Inflammatory macrophage treated with lipopolysaccharide for 1 hour (primary cell): Measurements from ENCODE around the gene DAPP1.
"Not testable (repeated sequence)": the region's sequence is repeated elsewhere in the genome, so short reads cannot be mapped to it uniquely, and the experiment has no call there.

Source experiments
- DNase-seq, 2 donors: peaks; one replicate each; pipeline ENCODE4 v3.0.0-alpha.2; 2020 to 2022

Gene DAPP1, protein sequence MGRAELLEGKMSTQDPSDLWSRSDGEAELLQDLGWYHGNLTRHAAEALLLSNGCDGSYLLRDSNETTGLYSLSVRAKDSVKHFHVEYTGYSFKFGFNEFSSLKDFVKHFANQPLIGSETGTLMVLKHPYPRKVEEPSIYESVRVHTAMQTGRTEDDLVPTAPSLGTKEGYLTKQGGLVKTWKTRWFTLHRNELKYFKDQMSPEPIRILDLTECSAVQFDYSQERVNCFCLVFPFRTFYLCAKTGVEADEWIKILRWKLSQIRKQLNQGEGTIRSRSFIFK

DNA sequence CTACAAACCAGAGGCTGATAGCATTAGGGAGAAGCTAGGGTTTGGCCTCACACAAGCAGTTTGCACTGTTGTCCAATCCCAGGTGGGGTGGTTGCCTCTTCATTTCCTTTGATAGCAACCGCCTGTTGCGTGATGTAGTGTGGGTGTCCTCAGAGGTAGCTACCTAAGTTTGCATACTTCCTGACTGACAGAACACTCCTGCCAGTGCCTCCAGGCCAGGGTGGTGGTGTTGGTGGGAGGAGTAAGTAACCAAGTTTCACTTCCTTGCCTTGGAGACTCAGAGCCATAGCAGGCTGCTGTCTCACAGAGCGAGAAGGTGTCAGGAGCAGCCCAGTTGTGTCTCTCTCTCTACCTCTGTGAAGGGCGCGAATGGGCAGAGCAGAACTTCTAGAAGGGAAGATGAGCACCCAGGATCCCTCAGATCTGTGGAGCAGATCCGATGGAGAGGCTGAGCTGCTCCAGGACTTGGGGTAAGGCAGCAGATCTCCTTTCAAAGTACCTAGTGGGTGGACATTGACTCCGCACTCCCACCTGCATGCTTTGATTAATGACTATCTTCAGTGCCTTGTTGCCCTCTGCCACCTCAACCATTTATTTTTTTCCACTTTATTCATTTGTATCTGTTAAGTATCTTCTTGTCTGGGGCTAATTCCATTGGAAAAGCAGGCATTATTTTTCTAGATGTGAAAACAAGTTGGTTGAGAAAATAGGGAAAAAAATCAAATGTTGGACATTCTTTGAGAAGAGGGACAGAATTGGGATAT, at the start of gene DAPP1:
Gene DAPP1, plus strand, starts transcription at position 283 of the 764 bp plus-strand sequence. Its CDS starts 87 bp downstream, at position 370.
- DNase-seq = peak; percentile 71 to 75

DNA sequence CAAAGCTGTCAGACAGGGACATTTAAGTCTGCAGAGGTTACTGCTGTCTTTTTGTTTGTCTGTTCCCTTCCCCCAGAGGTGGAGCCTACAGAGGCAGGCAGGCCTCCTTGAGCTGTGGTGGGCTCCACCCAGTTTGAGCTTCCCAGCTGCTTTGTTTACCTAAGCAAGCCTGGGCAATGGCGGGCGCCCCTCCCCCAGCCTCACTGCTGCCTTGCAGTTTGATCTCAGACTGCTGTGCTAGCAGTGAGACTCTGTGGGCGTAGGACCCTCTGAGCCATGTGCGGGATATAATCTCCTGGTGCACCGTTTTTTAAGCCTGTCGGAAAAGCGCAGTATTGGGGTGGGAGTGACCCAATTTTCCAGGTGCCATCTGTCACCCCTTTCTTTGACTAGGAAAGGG, 45.8 kb upstream of the DAPP1 start:
- DNase-seq = not testable (repeated sequence)

DNA sequence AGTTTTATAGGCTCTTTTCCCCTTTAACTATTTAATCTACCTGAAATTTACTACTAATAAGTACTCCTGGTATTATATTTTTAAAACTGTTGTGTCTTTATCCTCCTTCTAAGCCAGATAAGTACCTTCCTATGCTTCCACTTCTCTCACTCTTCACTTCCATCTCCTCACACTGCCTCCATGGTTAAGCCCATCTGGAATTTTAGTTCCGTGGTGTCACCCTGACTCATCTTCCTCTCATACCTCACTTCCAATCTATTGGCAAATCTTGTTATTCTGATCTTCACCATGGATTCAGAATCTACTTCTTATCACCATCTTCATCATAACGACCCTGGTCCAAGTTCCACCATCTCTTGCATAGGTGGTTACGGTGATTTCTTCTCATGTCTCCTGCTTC, 32.7 kb upstream of the DAPP1 start:
- DNase-seq = no peak

DNA sequence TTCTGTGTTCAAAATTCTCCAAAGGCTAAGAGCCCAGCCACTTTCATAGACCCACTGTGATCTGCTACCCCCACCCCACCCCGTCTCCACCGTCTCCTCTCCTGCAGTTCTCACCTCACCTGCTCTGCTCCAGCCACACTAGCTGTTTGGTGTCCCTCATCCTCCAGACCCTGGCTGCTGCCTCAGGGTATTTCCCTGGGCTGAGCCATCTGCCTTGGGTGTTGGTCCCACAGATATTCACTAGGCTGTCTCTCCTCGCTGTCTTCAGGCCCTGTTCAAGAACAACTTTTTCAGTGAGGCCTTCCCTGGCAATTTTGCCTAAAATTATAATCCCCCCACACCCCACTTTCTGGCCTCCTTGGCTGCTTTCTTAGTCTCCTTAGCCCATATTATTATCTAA, 31.8 kb upstream of the DAPP1 start:
- DNase-seq = no peak

DNA sequence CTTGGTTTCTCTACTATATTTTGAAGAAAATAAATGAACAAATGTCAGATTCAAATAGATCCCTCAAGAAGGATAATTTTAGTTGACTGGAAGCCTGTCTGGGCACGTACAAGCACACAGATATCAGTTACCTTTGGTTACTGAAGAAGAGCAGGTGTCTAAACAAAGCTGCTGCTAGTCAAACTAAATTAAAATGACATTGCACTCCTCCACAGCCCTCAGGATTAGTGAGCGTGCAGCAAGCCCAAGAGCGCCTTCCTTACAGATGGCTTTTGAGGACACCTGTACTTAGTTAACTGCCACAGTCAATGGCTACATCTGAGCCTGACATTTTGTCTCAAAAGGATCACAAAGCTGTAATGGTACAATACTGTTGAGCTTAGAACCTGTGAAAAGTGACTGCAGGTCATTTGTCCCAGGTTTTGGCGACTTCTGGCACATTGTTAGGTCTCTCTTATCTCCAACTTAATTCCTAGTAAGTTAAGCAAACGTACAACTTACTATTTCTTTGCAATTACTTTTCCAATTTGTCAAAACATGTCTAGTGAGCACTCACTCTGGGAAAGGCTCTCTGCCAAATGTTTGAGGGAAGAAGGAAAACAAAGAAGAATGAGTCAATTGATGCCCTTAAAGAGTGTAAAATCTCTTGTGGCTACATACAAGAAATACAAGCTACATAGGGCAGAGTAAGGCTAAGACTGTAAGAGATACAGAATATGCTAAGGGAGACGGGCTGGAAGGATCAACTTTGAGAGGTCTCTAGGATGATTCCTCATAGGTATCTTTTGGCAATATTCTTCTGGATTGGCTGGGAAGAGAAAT, 25.6 kb upstream of the DAPP1 start:
- no peak for DNase-seq

DNA sequence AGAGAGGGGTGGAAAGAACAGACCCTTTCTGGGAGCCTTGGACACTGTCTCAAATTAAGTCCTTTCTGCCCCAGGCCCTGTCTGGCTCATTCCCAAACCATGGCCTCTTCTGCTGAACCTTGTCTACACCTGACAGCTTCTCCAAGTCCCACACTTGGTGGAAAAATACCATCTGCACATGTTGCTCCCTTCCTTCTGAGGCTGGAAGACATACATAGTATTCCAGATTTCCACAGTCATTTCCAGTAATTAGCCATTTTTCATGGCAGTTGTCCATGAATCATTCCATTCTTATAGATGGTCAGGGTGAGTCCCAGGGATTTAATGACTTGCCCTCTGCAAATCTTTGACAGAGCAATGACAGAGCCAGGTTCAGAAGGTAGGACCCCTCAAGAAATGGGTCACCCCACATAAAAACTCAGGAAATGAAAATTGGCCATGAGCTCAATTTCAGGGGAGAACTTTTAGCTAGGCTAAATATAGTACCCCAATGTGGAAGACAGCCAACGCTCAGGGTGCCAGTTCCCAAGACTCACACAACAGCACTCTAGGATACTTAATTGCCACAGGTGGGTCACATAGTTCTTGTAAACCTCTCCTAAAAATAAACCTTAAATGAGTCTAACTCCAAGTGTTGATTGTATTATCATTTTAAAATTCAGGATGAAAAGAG, 16.2 kb upstream of the DAPP1 start:
- no peak for DNase-seq

DNA sequence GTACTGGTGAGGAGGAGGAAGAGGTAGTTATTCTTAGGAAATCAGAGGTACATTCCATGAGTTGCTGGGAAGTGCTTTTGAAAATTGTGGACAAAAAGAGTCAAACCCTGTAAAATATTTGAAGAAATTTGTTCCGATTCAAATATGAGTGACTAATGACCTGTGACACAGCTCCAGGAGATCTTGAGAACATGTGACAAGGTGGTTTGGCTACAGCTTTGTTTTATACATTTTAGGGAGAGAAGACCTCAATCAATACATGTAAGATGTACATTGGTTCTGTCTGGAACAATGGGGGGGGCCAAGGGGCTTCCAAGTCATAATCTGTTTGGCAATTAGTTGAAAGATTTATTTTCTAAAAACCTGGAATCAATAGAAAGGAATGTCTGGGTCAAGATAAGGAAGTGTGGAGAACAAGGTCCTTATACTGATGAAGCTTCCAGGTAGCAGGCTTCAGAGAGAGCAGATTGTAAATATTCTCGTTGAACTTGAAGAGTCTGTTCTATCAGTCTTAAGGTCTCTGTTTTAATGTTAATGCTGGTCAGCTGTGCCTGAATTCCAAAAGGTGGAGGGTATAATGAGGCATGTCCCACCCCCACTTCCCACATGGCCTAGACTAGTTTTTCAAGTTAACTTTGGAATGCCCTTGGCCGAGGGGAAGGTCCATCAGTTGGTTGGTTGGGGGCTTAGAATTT, 15.5 kb upstream of the DAPP1 start:
- no peak for DNase-seq

DNA sequence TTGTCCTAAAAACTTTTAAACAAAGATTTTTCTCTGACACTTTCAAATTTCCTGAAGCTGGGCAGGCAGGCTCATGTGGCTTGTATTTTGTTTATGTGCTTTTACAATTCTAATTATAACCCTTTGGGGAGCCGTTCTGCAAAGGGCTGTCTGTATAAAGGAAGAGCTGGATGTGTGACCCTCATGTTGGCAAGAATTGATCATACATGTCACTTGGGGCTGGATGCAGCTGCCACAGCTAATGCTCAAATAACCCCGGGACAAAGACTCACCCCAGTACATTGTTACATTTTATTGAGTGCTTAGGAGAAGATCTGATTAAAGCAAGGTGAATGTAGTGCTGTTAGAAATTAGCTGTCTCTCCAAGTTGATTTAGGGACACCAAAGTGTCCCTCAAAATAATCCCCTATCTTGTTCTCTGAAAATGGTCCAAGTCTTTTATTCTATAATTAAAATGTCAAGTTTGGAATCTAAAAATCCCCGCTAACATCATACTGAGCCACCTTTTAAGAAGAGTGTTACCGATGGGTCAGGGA, 13.0 kb upstream of the DAPP1 start:
- no peak for DNase-seq

DNA sequence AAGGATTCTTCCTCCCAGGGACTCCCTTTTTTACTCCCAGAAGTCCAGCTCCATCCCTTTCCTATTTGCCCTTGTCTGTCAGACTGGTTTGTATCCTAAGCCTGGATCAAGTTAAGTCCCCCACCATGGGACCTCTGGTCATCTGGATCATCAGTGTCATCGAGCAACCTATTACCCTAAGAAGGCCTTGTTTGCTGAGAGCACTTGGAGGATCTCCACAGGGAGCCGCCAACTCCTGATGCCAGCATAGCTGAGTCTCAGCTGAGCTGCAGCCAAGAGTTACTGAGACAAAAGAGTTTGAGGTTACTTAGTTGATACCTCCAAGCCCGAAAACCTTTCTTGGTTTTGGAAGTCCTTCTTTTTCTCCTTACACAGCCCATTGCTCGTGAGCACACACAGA, 10.1 kb upstream of the DAPP1 start:
- no peak for DNase-seq

DNA sequence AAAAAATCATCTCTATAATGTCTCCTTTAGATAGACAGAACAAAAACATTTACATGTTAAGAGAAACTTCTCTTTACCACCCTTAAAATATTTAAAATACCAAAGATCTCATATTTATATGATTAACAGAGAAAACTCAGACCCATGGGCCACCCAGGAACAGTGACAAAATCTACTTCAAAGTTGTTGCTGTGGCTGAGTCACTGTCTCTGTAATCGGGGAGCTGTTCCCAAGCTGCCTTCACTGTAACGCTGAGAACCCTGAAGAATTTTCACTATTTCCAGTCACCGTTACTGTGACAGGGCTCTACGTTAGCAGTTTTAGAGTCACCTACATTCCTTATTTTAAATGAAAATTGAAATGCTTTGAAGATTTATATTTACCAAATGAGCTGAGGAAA, 9.0 kb upstream of the DAPP1 start:
- DNase-seq = no peak

DNA sequence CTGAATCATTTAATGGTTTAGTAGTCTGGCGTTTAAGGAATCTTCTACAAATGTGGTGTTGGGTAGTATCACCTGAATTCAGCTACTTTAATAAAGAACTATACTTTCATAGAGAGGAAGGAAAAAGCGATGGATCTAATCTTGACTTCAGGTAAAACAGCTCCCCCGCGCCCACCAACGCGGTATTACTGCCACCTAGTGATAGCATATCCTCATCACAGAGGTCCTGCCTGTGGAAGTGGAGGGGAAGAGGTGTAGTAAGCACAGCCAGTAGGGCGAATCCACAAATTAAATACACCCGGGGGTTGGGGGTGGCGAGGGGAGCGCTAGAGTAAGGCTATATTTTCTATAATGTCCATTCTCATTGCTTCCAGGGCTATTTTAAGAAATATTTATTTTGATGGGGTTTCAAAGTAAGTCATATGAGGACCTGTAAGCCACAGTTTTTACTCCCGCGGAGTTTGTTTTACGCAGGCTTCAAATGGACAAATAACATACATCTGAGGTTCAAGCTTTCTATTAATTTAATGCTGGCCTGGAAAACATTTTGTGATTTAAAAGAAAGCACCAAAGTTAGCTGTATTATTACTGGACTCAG, 8.3 kb upstream of the DAPP1 start:
- peak; percentile 18 to 68 for DNase-seq

DNA sequence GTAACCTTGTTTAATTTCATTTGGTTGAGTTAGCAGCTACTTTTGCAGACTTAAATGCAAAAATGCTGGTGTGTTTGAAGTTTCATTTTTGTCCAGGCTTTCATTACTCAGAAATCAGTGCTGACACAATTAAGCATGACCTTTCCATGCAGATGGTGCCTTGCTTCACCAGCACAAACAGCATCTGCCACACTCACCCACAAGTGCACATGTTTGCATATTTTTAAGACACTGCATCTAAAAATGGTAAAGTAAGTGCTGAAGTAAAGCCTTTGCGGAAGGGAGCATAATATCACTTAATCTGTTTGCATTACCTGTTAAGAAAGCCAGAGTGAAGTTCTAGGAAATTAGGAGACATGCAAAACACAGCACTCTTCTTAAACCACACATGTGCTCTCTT, 7.3 kb upstream of the DAPP1 start:
- no peak for DNase-seq

DNA sequence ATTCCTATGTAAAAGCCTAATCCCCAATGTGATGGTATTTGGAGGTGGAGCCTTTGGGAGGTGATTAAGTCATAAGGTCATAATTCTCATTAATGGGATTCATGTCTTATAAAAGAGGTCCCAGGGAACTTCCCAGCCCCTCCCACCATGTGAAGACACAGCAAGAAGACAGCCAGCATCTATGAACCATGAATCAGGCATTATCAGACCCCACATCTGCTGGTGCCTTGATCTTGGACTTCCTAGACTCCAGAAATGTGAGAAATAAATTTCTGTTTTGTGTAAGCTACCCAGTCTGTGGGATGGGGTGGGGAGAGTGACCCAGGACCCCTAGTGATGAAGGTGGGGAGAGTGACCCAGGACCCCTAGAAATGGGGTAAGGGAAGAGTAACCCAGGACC, 6.1 kb upstream of the DAPP1 start:
- no peak for DNase-seq

DNA sequence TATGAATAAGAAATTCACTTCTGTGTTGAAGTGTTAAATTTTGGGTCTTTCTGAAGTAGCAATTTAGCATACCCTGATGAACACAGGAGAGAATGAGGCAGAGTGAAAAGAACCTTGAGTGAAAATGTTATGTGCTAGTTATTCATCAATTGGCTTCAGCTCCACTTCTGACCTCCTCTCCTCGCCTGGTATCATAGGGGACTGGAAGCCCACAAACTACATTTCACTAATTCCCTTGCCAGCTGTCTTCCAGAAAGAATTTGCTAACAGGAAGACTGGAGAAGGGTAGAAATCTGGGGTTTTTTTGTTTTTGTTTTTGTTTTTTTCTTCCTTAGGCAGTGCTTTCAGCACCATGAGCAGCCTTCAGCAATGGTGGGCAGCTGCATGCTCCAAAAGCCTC, 5.5 kb upstream of the DAPP1 start:
- no peak for DNase-seq

DNA sequence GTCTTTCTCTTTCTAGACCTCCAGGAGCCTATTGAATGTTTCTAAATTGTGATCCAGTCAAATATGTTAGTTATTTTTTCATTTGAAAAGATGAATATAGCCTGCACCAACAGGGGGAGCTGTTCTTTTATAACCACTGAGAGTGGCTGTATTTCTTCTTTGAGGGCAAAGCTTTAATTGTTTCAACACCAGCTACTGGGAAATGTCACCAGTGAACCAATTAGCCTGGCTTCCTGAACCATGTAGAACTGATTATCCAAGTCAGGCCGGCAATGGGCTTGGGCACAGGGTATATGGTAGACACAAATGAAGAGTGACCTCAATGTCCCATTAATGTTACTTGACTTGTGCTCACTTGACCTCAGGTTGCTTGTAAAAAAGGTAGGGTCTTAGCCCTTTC, 4.8 kb upstream of the DAPP1 start:
- peak; percentile 75 to 96 for DNase-seq

DNA sequence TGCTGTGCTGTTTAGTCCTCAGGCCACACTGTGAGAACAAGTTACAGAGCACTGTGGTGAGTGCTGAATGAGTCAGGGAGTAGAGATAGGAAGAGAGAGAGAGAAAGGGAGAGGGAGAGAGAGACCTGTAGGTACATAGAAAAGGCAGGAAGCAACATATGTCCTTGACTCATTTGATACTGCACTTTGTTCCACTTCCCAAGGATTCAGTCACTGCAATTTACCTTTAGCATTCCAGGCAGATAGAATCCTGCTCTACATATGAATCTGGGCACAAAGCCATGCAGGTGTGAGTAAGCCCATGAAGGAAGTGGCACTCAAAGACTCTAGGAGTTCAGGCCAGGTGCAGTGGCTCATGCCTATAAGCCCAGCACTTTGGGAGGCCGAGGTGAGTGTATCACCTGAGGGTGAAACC, 1.0 kb upstream of the DAPP1 start:
- DNase-seq = no peak

DNA sequence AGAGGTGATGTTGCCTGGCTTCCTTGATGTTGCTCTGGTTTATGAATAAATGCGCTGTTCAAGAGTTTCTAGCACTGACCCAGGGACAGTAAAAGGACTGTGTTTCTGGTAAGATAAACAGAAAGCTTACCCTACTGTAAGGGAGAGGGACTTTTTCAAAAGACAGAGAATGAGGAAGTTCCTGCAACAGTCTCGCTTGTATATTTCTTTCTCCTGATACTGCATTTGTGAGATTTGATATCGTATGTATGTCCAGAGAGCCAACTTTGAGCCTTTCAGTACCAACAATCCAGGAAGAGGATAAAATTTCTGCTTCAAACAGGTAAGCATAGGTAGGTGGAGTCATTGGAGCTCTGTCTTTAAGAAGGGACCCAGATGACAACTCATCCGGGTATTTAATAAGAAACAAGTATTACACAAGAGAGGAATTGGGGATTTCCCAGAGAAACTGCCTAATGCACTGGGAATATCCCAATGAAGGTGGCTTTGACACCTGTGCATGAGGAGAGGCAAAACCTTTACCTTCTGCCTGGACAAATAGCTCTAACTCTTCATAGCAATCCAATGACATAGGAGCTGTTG, 773 bp downstream of the DAPP1 start:
- DNase-seq = peak; percentile 68 to 76

DNA sequence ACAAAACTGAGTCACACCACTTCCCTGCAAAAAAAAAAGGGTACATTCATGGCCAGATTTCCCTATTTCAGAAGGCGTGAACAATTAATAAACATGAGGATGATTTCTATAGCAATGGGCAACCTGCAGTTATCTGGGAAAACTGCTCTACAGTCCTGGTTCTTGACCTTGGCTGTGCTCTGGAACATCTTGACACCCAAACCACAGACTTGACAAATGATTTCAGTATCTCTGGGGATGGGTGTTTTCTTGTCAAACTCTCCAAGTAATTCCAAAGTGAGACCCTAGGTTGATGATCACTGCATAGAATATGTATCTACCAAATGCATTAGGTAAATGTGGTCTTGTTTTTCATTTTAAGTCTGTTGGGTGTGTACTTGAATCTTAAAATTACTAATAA, 2.0 kb downstream of the DAPP1 start:
- no peak for DNase-seq

DNA sequence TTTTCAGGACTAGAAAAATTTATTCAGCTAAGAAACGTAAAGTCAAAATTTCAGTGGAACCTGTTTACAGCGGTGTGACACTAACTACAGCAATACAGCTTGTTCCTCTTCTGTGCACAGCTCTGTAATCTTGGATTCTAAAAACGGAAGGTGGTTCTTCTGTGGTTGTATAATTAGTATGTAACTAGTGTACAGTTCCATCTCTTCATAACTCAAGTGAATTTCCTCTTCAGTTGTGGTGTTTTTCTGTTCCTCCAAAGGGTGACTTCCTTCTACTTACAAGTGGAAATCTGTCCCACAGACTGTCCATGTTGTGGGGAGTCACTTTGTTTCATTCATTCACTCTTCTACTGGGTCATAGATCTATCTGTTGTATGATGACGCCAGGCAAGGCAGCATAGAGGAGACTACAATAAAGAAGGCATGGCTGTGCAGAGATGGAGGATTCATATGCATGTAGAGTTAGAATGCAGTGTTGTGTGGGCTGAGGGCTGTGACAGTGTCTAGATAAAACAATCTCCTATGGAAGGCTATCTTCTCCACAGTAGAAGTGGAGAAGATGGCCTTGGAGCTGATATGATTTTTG, 5.4 kb downstream of the DAPP1 start:
- DNase-seq = peak; percentile 71 to 76

DNA sequence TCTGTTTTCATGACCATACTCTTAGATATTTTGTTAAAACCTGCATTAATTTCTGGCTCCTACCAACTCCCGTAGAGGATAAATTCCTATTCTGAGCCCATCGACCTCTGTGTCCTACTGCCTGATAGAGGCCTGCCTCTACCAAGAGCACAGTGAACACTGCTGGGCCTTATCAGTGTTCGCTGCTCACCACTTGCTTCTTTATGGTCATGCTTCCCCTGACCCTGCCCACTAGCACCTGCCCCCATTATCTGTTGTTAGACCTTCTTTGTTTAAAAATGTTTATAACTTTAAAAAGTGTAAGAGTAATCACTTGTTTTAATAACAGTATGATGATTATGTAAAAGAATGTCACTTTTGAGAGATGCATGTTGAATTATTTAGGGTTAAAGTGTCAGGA, 6.1 kb downstream of the DAPP1 start:
- DNase-seq = no peak

DNA sequence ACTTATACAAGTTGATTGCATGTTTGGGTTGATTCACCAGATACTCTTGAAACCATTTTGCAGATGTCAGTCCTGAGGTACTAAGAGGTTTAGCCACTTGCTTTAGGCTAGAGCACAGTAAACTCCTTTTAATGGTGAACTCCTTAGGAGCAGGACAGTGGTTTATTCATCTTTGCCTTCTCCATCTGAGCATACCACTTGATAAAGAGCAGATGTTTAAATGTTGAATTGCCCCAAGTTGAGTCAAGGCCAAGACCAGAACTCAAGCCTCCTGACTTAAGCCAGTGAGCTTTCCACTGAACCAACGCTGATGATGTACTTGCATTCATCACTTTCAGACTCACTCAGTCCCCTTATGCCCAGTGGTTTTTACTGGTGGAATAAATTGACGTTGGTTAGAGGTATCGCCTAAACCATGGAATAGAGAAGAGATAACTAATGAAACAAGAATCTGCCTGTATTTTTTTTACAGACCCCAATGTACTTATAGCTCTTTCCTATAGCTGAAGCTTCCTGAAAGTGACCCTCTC, 7.5 kb downstream of the DAPP1 start:
- DNase-seq = no peak
